ENCODE data around the gene ATN1.
"Not testable (repeated sequence)": the region's sequence is repeated elsewhere in the genome, so short reads cannot be mapped to it uniquely, and the experiment has no call there.

ATN1 gene

DNA sequence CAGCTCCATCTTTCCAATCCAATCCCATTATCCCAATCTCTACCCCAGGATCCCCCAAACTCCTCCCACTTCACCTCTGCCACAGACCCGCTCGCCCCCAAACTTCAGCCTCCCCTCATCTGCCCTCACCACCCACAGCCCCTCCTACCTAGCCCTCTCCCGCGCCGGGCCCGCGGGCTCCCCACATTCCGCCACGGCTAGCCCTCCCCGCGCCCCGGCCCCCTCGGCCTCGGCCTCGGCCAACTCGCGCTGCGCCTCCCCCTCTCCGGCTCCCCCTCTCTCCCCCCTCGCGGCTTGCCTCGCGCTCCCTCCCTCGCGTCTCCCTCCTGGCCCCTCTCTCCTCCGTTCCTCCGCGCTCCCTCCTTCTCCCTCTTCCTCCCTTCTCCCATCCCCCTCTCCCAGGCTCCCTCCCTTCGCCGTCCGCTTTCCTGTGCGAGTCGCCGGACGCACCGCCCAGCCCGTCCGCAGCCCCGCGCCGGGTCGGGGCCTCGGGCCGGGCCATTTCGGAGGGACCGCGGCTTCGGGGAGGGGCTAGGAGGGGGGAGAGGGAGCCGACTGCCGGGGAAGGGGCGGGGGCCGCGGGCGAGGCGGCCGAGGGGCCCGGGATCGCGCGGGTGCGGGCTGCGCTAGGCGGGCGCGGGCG, at the start of gene ATN1 (continued):
- TF ChIP-seq, protein P1, sequence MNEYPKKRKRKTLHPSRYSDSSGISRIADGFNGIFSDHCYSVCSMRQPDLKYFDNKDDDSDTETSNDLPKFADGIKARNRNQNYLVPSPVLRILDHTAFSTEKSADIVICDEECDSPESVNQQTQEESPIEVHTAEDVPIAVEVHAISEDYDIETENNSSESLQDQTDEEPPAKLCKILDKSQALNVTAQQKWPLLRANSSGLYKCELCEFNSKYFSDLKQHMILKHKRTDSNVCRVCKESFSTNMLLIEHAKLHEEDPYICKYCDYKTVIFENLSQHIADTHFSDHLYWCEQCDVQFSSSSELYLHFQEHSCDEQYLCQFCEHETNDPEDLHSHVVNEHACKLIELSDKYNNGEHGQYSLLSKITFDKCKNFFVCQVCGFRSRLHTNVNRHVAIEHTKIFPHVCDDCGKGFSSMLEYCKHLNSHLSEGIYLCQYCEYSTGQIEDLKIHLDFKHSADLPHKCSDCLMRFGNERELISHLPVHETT (tag by site-specific recombination; IDR thresholded peaks at IDR 0.05): no peak
- TF ChIP-seq, protein P2, sequence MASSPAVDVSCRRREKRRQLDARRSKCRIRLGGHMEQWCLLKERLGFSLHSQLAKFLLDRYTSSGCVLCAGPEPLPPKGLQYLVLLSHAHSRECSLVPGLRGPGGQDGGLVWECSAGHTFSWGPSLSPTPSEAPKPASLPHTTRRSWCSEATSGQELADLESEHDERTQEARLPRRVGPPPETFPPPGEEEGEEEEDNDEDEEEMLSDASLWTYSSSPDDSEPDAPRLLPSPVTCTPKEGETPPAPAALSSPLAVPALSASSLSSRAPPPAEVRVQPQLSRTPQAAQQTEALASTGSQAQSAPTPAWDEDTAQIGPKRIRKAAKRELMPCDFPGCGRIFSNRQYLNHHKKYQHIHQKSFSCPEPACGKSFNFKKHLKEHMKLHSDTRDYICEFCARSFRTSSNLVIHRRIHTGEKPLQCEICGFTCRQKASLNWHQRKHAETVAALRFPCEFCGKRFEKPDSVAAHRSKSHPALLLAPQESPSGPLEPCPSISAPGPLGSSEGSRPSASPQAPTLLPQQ (tag by site-specific recombination; IDR thresholded peaks at IDR 0.05): peak; percentile 81
- TF ChIP-seq ZNF610 (tag by site-specific recombination; IDR thresholded peaks at IDR 0.05; ENCODE audit: borderline replicate concordance): 0 out of 2 replicates have a peak, but pooled peaks have one; percentile 17

DNA sequence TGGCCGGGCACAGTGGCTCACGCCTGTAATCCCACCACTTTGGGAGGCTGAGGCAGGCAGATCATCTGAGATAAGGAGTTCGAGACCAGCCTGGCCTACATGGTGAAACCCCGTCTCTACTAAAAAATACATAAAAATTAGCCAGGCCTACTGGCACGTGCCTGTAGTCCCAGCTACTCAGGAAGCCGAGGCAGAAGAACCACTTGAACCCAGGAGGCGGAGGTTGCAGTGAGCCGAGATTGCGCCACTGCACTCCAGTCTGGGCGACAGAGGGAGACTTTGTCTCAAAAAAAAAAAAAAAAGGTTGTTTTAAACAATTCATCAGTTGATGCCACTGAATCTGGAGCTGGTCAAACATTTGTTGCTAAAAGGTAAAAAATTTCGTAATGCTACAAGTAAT, 47.9 kb upstream of the ATN1 start:
- not testable (repeated sequence) for H3K27ac ChIP-seq (ENCODE audit: extremely low read depth, low read depth, low read length); H3K9me3 ChIP-seq (ENCODE audit: control insufficient read depth, insufficient read depth, low read depth, low read length); H3K4me1 ChIP-seq (ENCODE audit: control insufficient read depth, insufficient read depth, low read length); H3K4me3 ChIP-seq (ENCODE audit: low read depth, low read length)
- H3K36me3 ChIP-seq (ENCODE audit: control insufficient read depth in 2 of 2, insufficient read depth in 1 of 2, low read length in 2 of 2): peaks cover 0 to 17% of the 10 kb centered on the region in 2 experiments; a peak in 2 of 3 replicates
- ChIA-PET POLR2A (interaction anchor here (0.7 to 2.8 kb wide), 3 partner anchors 9 to 43 kb away, joined by 3 to 17 read pairs (median 6); partner anchors contain the start of gene TPI1), CTCF (interaction anchor here (3.7 to 3.8 kb wide), 2 partner anchors 11 kb away, joined by 17 to 22 read pairs; no protein-coding TSS in a partner anchor)

DNA sequence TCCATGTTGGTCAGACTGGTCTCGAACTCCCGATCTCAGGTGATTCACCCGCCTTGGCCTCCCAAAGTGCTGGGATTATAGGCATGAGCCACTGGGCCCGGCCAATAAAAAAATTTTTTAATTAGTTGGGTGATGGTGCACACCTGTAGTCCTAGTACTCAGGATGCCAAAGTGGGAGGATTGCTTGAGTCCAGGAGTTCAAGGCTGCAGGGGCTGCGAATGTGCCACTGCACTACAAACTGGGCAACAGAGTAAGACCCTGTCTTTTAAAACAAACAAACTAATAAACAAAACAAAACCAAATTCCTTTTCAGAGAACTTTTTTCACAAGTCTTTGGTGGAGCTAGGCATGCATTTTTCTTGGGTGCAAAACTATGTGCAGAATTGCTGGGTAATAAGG, 44.5 kb upstream of the ATN1 start:
- no peak overlapping the region for H3K27ac ChIP-seq (ENCODE audit: extremely low read depth, low read depth, low read length)
- no peaks in the 10 kb centered on the region for H3K4me1 ChIP-seq (ENCODE audit: control insufficient read depth, insufficient read depth, low read length)
- H3K4me3 ChIP-seq (ENCODE audit: low read depth, low read length): no peak overlapping the region
- H3K9me3 ChIP-seq (ENCODE audit: control insufficient read depth, insufficient read depth, low read depth, low read length): no peaks in the 10 kb centered on the region
- ChIA-PET POLR2A (interaction anchor here (4.2 kb wide), 1 partner anchor 10 kb away, joined by 23 read pairs; the partner anchor contains the start of gene SPSB2), CTCF (interaction anchor here (0.6 to 3.8 kb wide), 6 partner anchors 8 to 231 kb away, joined by 3 to 22 read pairs (median 9); partner anchors contain the start of gene SPSB2)
- peaks cover 0 to 13% of the 10 kb centered on the region in 2 experiments; a peak in 2 of 3 replicates for H3K36me3 ChIP-seq (ENCODE audit: control insufficient read depth in 2 of 2, insufficient read depth in 1 of 2, low read length in 2 of 2)
- no peak for TF ChIP-seq BCL11A (tag by site-specific recombination; IDR thresholded peaks at IDR 0.05; ENCODE audit: low read depth)
- peak; percentile 71; the same call in 1 of the 2 replicates for TF ChIP-seq ZNF121 (tag by site-specific recombination; IDR thresholded peaks at IDR 0.05)
- no peak for TF ChIP-seq ZFHX2 (tag by site-specific recombination; conservative IDR thresholded peaks at IDR 0.05)
- TF ChIP-seq, protein P3, sequence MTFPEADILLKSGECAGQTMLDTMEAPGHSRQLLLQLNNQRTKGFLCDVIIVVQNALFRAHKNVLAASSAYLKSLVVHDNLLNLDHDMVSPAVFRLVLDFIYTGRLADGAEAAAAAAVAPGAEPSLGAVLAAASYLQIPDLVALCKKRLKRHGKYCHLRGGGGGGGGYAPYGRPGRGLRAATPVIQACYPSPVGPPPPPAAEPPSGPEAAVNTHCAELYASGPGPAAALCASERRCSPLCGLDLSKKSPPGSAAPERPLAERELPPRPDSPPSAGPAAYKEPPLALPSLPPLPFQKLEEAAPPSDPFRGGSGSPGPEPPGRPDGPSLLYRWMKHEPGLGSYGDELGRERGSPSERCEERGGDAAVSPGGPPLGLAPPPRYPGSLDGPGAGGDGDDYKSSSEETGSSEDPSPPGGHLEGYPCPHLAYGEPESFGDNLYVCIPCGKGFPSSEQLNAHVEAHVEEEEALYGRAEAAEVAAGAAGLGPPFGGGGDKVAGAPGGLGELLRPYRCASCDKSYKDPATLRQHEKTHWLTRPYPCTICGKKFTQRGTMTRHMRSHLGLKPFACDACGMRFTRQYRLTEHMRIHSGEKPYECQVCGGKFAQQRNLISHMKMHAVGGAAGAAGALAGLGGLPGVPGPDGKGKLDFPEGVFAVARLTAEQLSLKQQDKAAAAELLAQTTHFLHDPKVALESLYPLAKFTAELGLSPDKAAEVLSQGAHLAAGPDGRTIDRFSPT (tag by site-specific recombination; IDR thresholded peaks at IDR 0.05): no peak
- no peak for TF ChIP-seq WT1 (tag by site-specific recombination; IDR thresholded peaks at IDR 0.05)
- no peak for TF ChIP-seq ZNF623 (tag by site-specific recombination; IDR thresholded peaks at IDR 0.05)
- TF ChIP-seq ZNF394 (tag by site-specific recombination; IDR thresholded peaks at IDR 0.05; ENCODE audit: borderline replicate concordance): no peak
- no peak for TF ChIP-seq ZNF621 (tag by site-specific recombination; IDR thresholded peaks at IDR 0.05)

DNA sequence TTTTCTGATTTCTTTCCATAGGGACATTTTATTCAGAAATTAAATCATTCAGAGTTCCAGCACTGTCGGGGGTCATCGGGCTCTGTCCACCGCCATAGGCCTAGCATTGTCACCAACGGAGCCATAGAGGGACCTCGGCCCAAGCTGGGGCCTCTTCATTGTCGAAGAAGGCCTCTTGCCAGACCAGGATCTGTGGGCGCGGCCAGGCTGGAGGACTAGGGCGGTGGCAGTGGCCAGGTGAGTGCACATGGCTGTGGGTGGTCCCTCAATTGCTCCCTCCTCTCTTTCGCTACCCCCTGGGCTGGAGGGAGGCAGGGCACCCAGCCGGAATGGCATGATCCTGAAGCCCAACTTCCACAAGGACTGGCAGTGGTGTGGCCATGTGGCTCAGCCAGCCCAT, 44.1 kb upstream of the ATN1 start:
- Histone ChIP-seq H3K36me3 (ENCODE audit: control insufficient read depth in 2 of 2, insufficient read depth in 1 of 2, low read length in 2 of 2) (peaks cover 0 to 13% of the 10 kb centered on the region in 2 experiments; a peak in 2 of 3 replicates), H3K9me3 (ENCODE audit: control insufficient read depth, insufficient read depth, low read depth, low read length) (no peaks in the 10 kb centered on the region), H3K27ac (ENCODE audit: extremely low read depth, low read depth, low read length) (no peak overlapping the region), H3K4me1 (ENCODE audit: control insufficient read depth, insufficient read depth, low read length) (no peaks in the 10 kb centered on the region), H3K4me3 (ENCODE audit: low read depth, low read length) (no peak overlapping the region)
- CTCF ChIA-PET: interaction anchor here (0.6 to 1.9 kb wide), 4 partner anchors 11 to 230 kb away, joined by 3 to 12 read pairs (median 3); partner anchors contain the start of gene SPSB2
- POLR2A ChIA-PET: interaction anchor here (4.2 kb wide), 1 partner anchor 11 kb away, joined by 23 read pairs; the partner anchor contains the start of gene SPSB2
- TF ChIP-seq ZNF677 (tag by site-specific recombination; IDR thresholded peaks at IDR 0.05): no peak
- TF ChIP-seq ZNF335 (tag by site-specific recombination; conservative IDR thresholded peaks at IDR 0.05): no peak
- no peak for TF ChIP-seq ZNF391 (tag by site-specific recombination; IDR thresholded peaks at IDR 0.05; ENCODE audit: borderline replicate concordance, low read depth)
- TF ChIP-seq, protein P4, sequence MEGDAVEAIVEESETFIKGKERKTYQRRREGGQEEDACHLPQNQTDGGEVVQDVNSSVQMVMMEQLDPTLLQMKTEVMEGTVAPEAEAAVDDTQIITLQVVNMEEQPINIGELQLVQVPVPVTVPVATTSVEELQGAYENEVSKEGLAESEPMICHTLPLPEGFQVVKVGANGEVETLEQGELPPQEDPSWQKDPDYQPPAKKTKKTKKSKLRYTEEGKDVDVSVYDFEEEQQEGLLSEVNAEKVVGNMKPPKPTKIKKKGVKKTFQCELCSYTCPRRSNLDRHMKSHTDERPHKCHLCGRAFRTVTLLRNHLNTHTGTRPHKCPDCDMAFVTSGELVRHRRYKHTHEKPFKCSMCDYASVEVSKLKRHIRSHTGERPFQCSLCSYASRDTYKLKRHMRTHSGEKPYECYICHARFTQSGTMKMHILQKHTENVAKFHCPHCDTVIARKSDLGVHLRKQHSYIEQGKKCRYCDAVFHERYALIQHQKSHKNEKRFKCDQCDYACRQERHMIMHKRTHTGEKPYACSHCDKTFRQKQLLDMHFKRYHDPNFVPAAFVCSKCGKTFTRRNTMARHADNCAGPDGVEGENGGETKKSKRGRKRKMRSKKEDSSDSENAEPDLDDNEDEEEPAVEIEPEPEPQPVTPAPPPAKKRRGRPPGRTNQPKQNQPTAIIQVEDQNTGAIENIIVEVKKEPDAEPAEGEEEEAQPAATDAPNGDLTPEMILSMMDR (tag by site-specific recombination; IDR thresholded peaks at IDR 0.05): no peak
- TF ChIP-seq ZNF146 (tag by site-specific recombination; IDR thresholded peaks at IDR 0.05): no peak
- no peak for TF ChIP-seq ZNF140 (tag by site-specific recombination; IDR thresholded peaks at IDR 0.05)
- no peak for TF ChIP-seq ZNF175 (tag by site-specific recombination; IDR thresholded peaks at IDR 0.05)
- TF ChIP-seq PRDM1 (tag by site-specific recombination; IDR thresholded peaks at IDR 0.05): no peak
- TF ChIP-seq ZNF2 (tag by site-specific recombination; IDR thresholded peaks at IDR 0.05): no peak
- TF ChIP-seq BCL11B (tag by site-specific recombination; IDR thresholded peaks at IDR 0.05; ENCODE audit: low read depth): no peak
- TF ChIP-seq ZNF324 (tag by site-specific recombination; IDR thresholded peaks at IDR 0.05): no peak
